RWPE2 (cell line): Measurements from ENCODE around the gene DAB2.

ENCODE experiments used
- ATAC-seq: fragments of 200-7000 bp; cut with Tn5 transposase; 3 replicates; pipeline ENCODE4 v1.9.1; 2021; ENCODE audit warnings: low read depth
- DNase-seq: peaks from one replicate; pipeline ENCODE4 v3.0.0-alpha.2; 2020; ENCODE audit warnings: low spot score
- H3K27ac ChIP-seq: fragments of 450-650 bp; 2 replicates; pipeline ENCODE4 v1.5.1; 2017; ENCODE audit warnings: mild to moderate bottlenecking; ENCODE audit not compliant: poor library complexity, severe bottlenecking
- H3K27me3 ChIP-seq: fragments of 250-450 bp; sonication (Bioruptor Pico); 2 replicates; pipeline ENCODE4 v1.5.1; 2021; ENCODE audit warnings: mild to moderate bottlenecking, moderate library complexity; ENCODE audit not compliant: insufficient read depth, poor library complexity, severe bottlenecking
- H3K36me3 ChIP-seq: fragments of 250-450 bp; sonication (Bioruptor Pico); 2 replicates; pipeline ENCODE4 v1.5.1; 2020; ENCODE audit warnings: low read depth, mild to moderate bottlenecking, moderate library complexity
- H3K4me1 ChIP-seq: fragments of 250-450 bp; sonication (Bioruptor Pico); 2 replicates; pipeline ENCODE4 v1.5.1; 2021; ENCODE audit warnings: mild to moderate bottlenecking, moderate library complexity; ENCODE audit not compliant: insufficient read depth, poor library complexity, severe bottlenecking
- H3K4me3 ChIP-seq: fragments of 250-450 bp; sonication (Bioruptor Pico); 2 replicates; pipeline ENCODE4 v1.5.1; 2021; ENCODE audit warnings: mild to moderate bottlenecking, moderate library complexity; ENCODE audit not compliant: severe bottlenecking
- H3K9me3 ChIP-seq: fragments of 250-450 bp; sonication (Bioruptor Pico); 2 replicates; pipeline ENCODE4 v1.5.1; 2021; ENCODE audit warnings: mild to moderate bottlenecking, moderate library complexity; ENCODE audit not compliant: severe bottlenecking
- CTCF ChIP-seq: fragments of 450-650 bp; IDR thresholded peaks from one replicate; pipeline ENCODE4 v1.5.1; 2017; ENCODE audit warnings: mild to moderate bottlenecking, moderate library complexity; ENCODE audit not compliant: poor library complexity, severe bottlenecking

The DAB2 gene

GRCh38 chr5:39399135-39400036 is 25.4 kb downstream of the DAB2 start:
- peak; percentile 87 for ATAC-seq
- DNase-seq = no peak
- TF ChIP-seq CTCF = no peak
- Histone ChIP-seq H3K27me3 (no peaks in the 10 kb centered on the region), H3K36me3 (no peaks in the 10 kb centered on the region), H3K27ac (peak overlapping the region; percentile 63), H3K4me3 (no peak overlapping the region), H3K9me3 (no peaks in the 10 kb centered on the region), H3K4me1 (peaks cover 18% of the 10 kb centered on the region)

GRCh38 chr5:39396843-39397242 is 27.9 kb downstream of the DAB2 start:
- no peak for TF ChIP-seq CTCF
- H3K4me1 ChIP-seq = peaks cover 18% of the 10 kb centered on the region
- ATAC-seq = no peak

GRCh38 chr5:39395521-39395920 is 29.3 kb downstream of the DAB2 start:
- Histone ChIP-seq H3K4me1 (peaks cover 18% of the 10 kb centered on the region), H3K27me3 (no peaks in the 10 kb centered on the region), H3K27ac (peak overlapping the region; percentile 40), H3K9me3 (no peaks in the 10 kb centered on the region), H3K36me3 (no peaks in the 10 kb centered on the region), H3K4me3 (no peak overlapping the region)
- no peak for DNase-seq
- TF ChIP-seq CTCF = no peak
- peak; percentile 38 for ATAC-seq

More at GRCh38 chr5:39396843-39397242, 27.9 kb downstream of the DAB2 start:
- Histone ChIP-seq H3K9me3 (no peaks in the 10 kb centered on the region), H3K4me3 (no peak overlapping the region), H3K27ac (no peak overlapping the region), H3K36me3 (no peaks in the 10 kb centered on the region), H3K27me3 (no peaks in the 10 kb centered on the region)
- no peak for DNase-seq

- H3K27me3 ChIP-seq = no peaks in the 10 kb centered on the region
- peaks cover 17% of the 10 kb centered on the region for H3K4me1 ChIP-seq
- H3K27ac ChIP-seq = peak overlapping the region; percentile 40
- no peaks in the 10 kb centered on the region for H3K9me3 ChIP-seq
- ATAC-seq = peak; percentile 80
- no peaks in the 10 kb centered on the region for H3K36me3 ChIP-seq
- no peak for TF ChIP-seq CTCF
- DNase-seq = no peak
- no peak overlapping the region for H3K4me3 ChIP-seq
Observed at GRCh38 chr5:39394946-39395345, 29.8 kb downstream of the DAB2 start.

- no peak for TF ChIP-seq CTCF
- no peak overlapping the region for H3K27ac ChIP-seq
- H3K36me3 ChIP-seq = no peaks in the 10 kb centered on the region
- ATAC-seq = no peak
- peaks cover 6% of the 10 kb centered on the region for H3K4me1 ChIP-seq
- H3K4me3 ChIP-seq = no peak overlapping the region
- no peak for DNase-seq
- H3K27me3 ChIP-seq = no peaks in the 10 kb centered on the region
- no peaks in the 10 kb centered on the region for H3K9me3 ChIP-seq
Observed at GRCh38 chr5:39390945-39391344, 33.8 kb downstream of the DAB2 start.
